Measurements from ENCODE around the gene MRPL44. TPM values are rescaled to one million over a fixed set of nuclear protein-coding genes. Genes with fewer than 3 reads are reported as not detected.

MRPL44 gene
- total and polyA plus RNA-seq, 2 of the 8 experiments (the other 6 are each of a cell fraction or from before 2014, with no cell fraction given), result 32.0 to 53.2 TPM

DNA sequence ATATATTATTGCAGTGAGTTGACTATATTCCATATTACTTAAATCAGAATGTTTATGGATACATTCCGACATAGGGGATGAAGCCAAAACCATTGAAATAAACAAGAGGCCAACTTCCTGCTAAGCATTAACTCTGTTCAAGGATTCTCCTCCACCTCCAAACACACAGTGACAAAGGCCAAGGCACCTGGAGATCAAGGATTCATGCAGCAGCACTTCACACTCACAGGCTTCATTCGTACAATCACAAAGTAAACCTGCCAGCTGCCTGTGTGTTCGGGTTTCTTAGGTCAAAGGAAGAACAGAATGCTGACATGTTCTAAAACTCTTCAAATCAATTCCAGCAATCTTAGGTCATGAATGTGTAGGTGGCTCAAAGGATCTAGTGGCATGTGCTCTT, 35.0 kb upstream of the MRPL44 start:
- Histone ChIP-seq H4K20me1 (replicated peaks in 1 of 2; ENCODE audit: control insufficient read depth in 1 of 2, insufficient read depth in 2 of 2, low read length in 2 of 2) (peaks cover 7 to 16% of the 10 kb centered on the region in 2 experiments), H3K4me3 (ENCODE audit: extremely low read depth in 1 of 4, insufficient read depth in 2 of 4, low read depth in 3 of 4, low read length in 4 of 4) (no peak overlapping the region), H3K14ac (ENCODE audit: insufficient read length) (no peak overlapping the region), H3K4me2 (ENCODE audit: insufficient read depth in 1 of 2, low read depth in 2 of 2, low read length in 2 of 2) (no peak overlapping the region), H3K36me3 (ENCODE audit: control insufficient read depth in 2 of 4, insufficient read depth in 4 of 4, low read length in 3 of 4) (peaks cover 0 to 3% (median 0%) of the 10 kb centered on the region in 4 experiments; a peak in 2 of 8 replicates), H2BK120ac (replicated peaks; ENCODE audit: low read depth, low read length) (no peak overlapping the region), H4K5ac (ENCODE audit: insufficient read length, low read depth, low read length) (no peak overlapping the region), H3K18ac (ENCODE audit: extremely low read depth, low read length) (no peak overlapping the region), H3K4me1 (replicated peaks in 1 of 4; ENCODE audit: control insufficient read depth in 3 of 4, insufficient read depth in 4 of 4, low read length in 3 of 4) (peaks cover 0 to 2% (median 0%) of the 10 kb centered on the region in 4 experiments; a peak in 1 of 7 replicates), H2AFZ (ENCODE audit: low read length) (no peak overlapping the region), H3K4ac (replicated peaks; ENCODE audit: insufficient read length, low read depth, low read length) (no peak overlapping the region), H3K9me3 (ENCODE audit: insufficient read depth in 2 of 2, low read depth in 1 of 2, low read length in 1 of 2) (peaks cover 5 to 6% of the 10 kb centered on the region in 2 experiments; a peak in 1 of 4 replicates), H3K23me2 (ENCODE audit: low read depth, low read length) (no peaks in the 10 kb centered on the region), H3K79me1 (ENCODE audit: low read depth, low read length) (peaks cover 13% of the 10 kb centered on the region), H2BK5ac (ENCODE audit: low read depth, low read length) (no peak overlapping the region), H2BK12ac (ENCODE audit: low read depth, low read length) (no peak overlapping the region), H3K27me3 (replicated peaks in 1 of 4; ENCODE audit: control insufficient read depth in 3 of 4, extremely low read depth in 1 of 4, insufficient read depth in 3 of 4, low read length in 3 of 4) (no peaks in the 10 kb centered on the region), H4K8ac (ENCODE audit: extremely low read depth, insufficient read depth, low read length) (no peak overlapping the region), H2AK5ac (ENCODE audit: low read depth, low read length) (no peak overlapping the region), H3K9ac (replicated peaks in 1 of 4; ENCODE audit: extremely low read depth in 1 of 4, low read depth in 3 of 4, low read length in 3 of 4) (no peak overlapping the region; a peak in 1 of 7 replicates), H2BK20ac (ENCODE audit: low read length) (no peak overlapping the region), H3K79me2 (ENCODE audit: control insufficient read depth in 1 of 2, insufficient read depth in 2 of 2, low read length in 2 of 2) (peaks cover 14 to 82% of the 10 kb centered on the region in 2 experiments), H3K27ac (ENCODE audit: low read depth, low read length) (no peak overlapping the region), H2BK15ac (ENCODE audit: low read length) (no peak overlapping the region), H3K56ac (replicated peaks; ENCODE audit: insufficient read length, low read depth, low read length) (no peak overlapping the region), H4K91ac (replicated peaks; ENCODE audit: insufficient read length, low read length) (no peak overlapping the region), H3K23ac (ENCODE audit: insufficient read length) (no peak overlapping the region)
- DNase-seq (ENCODE audit: low read depth in 1 of 2, low spot score in 2 of 2) (no peak), FAIRE-seq (no peak)
- WGBS, 2 experiments (ENCODE audit: extremely low coverage in 1 of 2, insufficient coverage in 1 of 2, insufficient read length in 1 of 2, insufficient replicate concordance in 2 of 2, low coverage in 1 of 2, low lambda C conversion rate in 2 of 2, missing lambda C conversion rate in 1 of 2), result 91% methylated on average over 3 of the region's 3 CpGs; no CpG with 5 or more reads in 1 of the 2 experiments
- ChIA-PET POLR2A (ENCODE audit: partially characterized antibody) (interaction anchor here (1.3 kb wide), 1 partner anchor 36 kb away, joined by 3 read pairs; the partner anchor contains the start of gene MRPL44), CTCF (ENCODE audit: partially characterized antibody) (interaction anchor here (0.6 kb wide), 1 partner anchor 789 kb away, joined by 3 read pairs; no protein-coding TSS in a partner anchor)
- TF ChIP-seq CHD2 (IDR thresholded peaks at IDR 0.05; ENCODE audit: low read length) (no peak), NRF1 (IDR thresholded peaks at IDR 0.05; ENCODE audit: low read depth, low read length) (no peak), NANOG (IDR thresholded peaks at IDR 0.05; ENCODE audit: insufficient read depth, low read depth, low read length, poor library complexity, severe bottlenecking) (no peak), BCL11A (IDR thresholded peaks at IDR 0.05; ENCODE audit: low read depth in 2 of 2, low read length in 2 of 2) (no peak), POLR2AphosphoS5 (IDR thresholded peaks at IDR 0.05; ENCODE audit: low read depth, low read length) (no peak)

Measured in H1 (cell line).